Activated naive CD4-positive, alpha-beta T cell treated with Interleukin-2 at 50 U/mL for 16 hours (primary cell): Measurements from ENCODE around the gene FASTKD1.

Source experiments
- DNase-seq: peaks from one replicate; pipeline ENCODE4 v3.0.0-alpha.2; 2020

FASTKD1 gene

DNA sequence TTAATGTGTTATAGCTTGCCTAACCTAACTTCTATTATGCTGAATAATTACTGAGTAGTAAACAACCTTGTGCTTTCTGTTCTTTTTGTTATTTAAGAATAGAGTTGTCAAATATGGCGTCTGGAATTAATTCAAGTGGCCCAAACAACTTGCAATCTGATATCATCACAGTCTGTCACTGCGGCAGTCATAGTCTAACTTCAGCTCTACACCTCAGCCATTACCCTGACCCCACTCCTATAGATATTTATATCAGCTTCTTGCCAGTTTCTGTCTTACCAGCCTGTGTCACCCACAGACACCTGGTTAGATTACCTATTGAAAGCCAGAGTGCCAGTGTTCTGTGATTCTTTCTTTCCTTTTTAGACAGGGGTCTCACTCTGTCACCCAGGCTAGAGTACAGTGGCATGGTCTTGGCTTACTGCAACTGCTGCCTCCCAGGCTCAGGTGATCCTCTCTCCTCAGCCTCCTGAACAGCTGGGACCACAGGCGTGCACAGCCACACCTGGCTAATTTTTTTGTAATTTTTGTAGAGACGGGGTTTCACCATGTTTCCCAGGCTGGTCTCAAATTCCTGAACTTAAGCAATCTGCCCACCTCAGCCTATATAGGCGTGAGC lies 78.2 kb downstream of the FASTKD1 start:
- no peak for DNase-seq

DNA sequence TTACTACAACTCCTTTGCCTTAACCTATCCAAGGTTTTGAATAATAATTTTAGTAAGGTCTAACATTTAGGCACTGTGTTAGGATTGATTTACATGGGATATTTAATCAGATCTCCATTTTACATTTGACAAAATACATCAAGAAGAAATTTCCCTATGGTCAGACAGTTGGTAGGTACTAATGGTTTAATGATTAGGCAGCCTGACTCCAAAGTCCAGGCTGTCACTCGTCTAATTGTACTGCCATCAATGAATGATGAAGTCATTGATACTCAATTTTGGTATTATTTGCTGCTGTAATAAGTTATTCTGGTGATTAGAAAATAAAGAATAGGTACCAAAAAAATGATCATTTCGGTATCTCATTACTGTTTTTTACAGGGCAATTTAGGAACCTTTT lies 80.3 kb downstream of the FASTKD1 start:
- DNase-seq, result no peak

DNA sequence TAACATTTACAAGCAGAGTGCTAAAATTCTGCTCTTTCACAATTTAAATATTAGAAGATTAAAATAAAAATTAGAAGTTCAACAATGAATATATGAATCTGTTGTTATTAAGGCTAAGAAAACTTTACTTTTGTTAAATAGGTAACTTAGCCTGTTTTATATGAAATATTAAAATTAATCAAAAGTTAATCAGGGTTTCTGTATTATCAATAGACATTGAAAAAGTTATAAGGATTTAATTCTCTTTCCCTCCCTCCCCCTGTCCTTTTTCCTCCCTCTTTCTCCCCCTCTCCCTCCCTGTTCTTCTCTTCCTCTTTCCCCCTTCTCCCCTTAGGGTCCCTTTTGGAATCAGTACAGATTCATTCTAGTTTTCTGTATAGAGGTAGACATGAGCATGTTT lies 82.3 kb downstream of the FASTKD1 start:
- no peak for DNase-seq

DNA sequence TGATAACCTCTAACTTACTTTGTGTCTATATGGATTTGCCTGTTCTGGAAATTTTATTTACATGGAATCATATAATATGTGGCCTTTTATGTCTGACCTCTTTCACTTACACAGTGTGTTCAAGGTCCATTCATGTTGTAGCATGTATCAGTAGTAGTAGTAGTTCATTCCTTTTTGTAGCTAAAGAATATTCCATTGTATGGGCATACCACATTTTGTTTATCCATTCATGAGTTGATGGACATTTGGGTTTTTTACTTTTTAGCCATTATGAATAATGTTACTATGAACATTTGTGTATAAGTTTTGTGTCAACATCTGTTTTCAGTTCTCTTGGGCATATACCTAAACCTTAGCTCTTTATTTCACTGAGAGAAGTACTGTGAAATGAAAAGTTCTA lies 82.8 kb downstream of the FASTKD1 start:
- no peak for DNase-seq

DNA sequence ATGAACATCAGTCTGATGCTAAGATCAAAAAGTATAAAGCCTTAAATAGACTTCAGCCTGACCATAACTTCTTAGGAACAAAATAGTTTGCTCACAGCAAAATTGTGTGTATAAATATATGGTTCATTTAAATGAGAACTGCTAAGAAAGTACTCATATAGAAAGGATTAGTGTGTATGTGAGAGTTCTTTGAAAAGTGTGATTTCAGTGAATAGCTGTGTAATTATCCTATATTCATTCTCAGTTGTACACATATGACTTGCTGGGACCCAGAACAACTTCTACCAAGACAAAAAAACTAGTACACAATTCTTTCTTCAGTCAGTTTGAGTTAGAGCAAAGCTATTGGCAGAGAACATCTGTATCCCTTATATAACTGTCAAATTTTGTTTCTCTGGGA lies 87.2 kb downstream of the FASTKD1 start:
- DNase-seq, result no peak

DNA sequence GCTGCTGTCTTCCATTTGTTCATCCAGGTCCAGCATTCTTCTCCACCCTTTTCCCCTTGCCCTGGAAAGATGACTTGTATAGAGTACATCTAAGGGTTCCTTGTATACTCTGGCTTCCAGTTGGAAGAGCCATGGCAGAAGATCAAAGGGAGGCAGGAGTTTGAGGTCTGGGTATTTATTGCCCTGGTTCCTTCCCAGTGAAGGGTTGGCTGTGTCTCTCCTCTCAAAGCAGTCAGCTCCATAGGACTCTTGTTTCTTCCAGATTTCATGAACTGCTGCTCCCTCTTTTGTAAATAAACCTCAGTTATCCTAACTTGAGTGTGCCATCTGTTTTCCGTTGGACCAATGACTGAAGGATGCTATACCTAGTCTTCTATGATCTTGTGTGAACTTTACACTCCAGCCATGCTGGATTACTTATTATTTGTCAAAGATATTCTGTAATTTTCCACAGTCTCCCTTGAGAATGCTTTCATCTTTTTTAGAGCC lies 88.0 kb downstream of the FASTKD1 start:
- no peak for DNase-seq

DNA sequence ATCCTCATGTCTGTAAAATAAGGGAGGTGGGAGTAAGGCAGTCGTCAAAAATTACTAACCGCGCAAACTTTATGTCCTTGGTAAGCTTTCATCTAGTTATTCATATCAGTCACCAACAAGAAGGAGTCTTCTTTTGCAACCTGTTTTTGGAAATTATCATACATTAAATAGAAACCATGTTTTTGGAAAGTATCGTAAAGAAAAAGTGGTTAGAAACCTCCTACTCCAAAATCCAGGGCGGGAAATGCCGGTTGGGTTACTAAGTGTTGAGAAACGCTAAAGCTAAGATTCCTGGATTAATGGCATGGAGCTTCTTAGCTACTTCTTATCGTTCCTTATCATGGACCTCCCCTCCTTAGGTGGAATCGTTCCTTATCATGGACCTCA lies 93.6 kb downstream of the FASTKD1 start:
- no peak for DNase-seq
